HG03439 (cell line): ENCODE measurements around the gene PIWIL4.

Experiments
- ATAC-seq: cut with Tn5 transposase; IDR thresholded peaks from one replicate; pipeline ENCODE4 v1.9.1; 2021; ENCODE audit warnings: mild to moderate bottlenecking, moderate library complexity; ENCODE audit not compliant: unreplicated experiment

PIWIL4 gene

DNA sequence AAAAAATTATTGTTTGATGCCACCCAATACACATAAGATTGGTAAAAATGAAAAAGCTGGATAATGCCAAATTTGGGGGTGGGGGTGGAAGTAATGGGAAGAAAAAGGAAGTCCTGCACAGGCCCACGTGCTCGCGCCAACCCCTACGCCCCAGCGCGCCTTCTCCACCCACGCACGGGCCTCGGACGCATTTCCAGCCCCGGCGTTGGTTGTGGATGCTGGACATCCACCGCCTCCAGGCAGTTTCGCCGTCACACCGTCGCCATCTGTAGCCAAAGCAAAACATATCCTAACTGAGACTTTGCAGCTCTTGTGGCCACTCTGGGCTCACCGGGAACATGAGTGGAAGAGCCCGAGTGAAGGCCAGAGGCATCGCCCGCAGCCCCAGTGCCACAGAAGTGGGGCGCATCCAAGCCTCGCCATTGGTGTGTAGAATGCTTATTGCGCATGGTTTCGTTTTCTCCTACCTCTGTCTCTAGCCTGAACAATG, at the start of gene PIWIL4:
Gene PIWIL4 (plus strand): TSS at position 188 of the 490 bp plus-strand sequence. CDS start 151 bp downstream, at position 339.
- ATAC-seq: no peak

DNA sequence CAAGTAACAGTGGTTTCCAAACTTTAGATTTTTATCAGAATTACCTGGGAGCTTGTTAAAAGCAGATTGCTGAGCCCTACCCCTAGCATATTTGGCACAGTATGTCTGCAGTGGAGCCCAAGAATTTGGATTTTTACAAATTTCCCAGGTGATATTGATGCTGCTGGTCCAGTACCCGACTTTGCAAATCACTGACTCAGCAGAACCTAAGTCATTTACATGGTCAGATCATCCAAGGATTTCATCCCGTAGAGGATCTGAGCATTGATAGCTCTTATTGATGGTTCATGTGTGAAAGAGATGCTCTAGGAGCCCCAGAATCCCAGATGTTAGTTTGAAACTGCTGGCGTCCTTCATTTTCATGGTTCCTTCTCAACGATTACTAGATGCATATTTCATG, 48.9 kb upstream of the PIWIL4 start:
- ATAC-seq: no peak

DNA sequence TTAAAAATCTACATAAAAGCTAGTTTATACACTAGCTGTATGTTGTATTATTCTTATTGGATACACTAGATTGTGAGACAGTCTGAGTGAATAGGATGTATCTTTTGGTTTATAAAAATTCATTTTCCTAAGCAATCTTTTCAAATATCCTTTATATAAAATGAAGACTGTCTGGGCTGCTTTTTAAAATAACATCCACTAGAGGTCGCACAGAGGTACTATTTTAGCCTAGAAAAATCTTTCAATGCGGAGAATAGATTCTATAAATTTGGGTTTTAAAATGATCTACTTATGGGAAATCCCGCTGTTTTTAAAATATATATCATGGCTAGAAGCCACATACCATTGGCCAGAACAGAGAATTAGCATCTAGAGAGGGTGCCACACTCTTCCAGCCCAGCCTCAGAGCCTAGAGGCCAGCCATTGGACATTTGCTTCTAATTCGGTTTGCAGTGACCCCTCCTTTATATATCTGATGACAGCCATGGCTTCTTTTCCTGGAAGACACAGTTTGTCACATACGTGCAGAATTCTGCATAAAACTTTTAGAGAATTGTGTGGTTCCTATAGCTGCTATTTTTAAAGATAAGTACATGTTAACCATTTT, 47.6 kb upstream of the PIWIL4 start:
- ATAC-seq: no peak

DNA sequence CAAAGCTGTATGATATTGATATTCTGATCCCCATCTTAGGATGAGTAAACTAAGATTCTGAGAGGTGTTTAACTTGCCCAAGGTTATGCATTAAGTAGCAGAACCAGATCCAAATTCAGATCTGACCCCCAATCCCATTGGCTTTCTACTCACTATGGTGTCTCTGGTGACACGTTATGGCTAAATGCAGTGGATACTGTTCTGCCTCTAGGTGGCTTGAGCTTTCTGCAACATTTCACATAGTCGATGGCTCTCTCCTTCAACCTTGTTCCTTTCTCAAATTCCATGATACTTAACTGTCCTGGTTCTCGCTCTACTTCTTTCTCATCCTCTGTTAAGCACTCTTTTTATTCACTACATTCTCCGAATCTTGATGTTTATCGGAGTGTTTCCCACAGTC, 45.5 kb upstream of the PIWIL4 start:
- ATAC-seq: no peak

DNA sequence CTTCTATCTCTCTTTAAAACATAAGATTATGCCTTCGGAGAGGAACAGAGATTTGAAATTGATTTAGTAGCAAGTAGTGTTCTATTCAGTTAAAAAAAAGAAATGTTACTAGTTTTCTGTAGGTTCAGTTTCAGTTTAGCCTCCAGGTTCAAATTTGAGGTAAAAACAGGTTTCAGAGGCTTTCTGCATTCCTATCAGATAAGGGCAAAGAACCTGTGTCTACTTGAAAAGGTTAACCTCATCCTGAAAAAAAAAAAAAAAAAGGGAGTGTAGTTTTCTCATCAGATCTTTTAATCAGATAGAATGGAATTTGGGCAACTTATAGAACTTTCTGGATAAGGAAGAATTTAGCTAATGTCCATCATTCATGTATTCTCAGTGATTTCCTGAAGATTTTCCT, 42.8 kb upstream of the PIWIL4 start:
- no peak for ATAC-seq

DNA sequence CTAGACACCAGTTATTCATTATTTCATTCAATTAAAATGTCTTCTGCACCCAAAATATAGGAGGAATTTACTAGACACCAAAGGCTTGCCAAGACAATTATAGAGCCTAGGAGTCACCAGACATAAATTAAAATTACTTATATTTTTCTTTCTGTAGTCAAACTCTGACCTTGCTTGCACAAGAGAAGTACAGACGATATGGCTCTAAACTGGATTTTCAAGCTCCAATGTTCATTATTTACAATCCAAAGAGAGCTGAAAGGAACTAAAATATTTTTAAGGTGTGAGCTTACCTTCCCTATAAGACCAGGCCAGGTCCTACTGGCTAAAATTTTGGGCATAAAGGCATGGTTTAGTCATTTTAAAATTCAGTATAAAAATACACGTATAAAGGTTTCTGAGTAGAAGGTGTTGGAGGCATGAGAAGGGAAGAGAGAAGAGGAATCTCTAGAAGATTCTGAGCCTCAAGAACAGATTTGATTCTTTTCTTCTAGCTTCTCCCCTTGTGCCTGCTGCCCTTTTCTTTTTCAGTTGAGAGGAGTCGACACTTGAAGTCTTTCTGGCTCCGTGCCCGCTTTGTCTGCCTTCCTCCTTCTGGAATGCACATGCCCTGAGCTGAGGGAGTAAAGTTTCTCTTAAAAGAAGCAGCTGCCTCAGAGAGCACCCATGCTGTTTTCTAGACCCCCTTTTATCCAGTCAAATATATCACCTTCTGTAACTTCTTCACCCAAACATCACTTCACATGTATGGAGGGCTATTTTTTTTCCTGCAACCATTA, 41.4 kb upstream of the PIWIL4 start:
- ATAC-seq: no peak

DNA sequence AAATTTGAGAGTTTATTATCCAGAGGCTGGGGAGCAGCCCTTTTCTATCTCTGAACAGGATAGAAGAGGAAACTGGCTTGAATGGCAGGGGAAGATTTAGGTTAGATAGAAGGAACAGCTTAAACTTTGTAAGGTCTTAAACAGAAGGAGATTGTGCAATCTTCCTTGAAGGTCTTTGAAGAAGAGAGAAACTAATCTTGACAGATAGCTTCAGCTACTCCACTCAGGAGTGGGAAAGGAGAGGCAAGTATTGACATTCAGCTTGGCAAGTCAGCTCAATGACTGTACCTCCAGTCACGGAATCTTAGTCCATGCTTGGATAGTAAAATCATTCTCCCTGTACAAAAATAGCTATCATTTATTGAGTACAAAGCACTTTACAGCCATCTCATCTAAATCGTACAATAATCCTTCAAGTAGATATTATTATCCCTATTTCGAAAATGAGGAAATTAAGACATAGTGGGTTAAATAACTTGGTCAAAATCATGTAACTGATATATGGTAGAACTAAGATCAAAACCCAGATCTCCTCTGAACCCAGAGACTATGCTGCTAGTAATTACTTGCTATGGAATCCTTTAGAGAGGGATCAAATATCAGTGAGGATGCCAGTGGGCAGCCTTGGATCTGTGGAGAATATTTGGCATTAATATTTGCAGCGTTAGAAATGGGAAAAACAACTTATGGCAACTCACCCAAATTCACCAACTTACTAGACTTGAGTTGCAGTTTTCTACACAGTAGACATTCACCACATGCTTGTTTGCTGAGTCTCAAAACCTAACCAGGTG, 40.3 kb upstream of the PIWIL4 start:
- ATAC-seq: no peak

DNA sequence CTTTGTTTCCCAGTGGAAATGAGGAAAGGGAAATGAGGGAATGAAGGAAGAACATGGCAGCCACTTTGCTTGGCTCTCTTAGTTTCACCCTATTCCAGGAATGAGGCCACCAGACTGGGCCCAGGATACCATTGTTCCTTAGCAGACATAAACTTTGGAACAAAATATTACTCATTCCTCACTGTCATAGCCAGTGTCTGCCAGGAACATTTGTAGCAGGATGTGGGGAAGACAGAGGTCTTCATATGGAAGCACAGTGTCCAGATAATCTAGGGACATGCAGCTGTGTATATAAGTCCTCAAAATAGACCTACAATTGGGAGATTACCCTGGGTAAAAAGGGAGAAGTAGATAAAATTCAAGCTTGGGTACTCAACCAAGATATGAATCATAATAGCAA, 38.6 kb upstream of the PIWIL4 start:
- ATAC-seq: no peak

DNA sequence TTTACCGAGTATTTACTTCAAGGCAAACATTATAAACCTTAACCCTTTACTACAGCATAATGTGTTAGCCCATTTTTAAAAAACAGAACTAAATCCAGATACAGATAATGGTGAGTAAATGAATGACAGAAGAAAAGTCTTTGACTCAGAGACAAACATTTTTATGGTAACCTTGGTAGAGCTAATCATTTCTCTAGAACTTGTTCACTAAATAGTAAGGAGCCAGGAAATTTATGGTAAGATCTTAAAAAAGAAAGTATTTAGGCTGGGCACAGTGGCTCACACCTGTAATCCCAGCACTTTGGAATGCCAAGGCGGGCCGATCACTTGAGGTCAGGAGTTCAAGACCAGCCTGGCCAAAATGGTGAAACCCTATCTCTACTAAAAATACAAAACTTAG, 35.0 kb upstream of the PIWIL4 start:
- no peak for ATAC-seq

DNA sequence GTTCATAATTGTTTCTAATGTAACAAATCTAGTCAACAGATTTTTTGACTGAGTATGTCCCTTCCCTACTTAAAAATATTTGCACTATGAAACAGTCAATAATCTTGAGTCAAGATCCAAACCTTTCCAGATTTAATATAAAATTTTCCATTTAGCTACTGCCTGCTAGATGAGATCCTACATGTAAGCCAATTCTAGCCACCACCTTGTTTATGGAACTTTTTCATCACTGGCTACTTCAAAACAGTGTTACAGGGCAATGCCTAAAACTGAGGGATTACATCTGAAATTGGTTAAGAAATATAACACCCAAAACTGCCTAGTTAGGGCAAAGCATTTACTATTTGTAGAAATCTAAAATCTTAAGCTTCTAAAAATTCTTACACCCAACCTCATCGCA, 34.0 kb upstream of the PIWIL4 start:
- ATAC-seq: no peak

DNA sequence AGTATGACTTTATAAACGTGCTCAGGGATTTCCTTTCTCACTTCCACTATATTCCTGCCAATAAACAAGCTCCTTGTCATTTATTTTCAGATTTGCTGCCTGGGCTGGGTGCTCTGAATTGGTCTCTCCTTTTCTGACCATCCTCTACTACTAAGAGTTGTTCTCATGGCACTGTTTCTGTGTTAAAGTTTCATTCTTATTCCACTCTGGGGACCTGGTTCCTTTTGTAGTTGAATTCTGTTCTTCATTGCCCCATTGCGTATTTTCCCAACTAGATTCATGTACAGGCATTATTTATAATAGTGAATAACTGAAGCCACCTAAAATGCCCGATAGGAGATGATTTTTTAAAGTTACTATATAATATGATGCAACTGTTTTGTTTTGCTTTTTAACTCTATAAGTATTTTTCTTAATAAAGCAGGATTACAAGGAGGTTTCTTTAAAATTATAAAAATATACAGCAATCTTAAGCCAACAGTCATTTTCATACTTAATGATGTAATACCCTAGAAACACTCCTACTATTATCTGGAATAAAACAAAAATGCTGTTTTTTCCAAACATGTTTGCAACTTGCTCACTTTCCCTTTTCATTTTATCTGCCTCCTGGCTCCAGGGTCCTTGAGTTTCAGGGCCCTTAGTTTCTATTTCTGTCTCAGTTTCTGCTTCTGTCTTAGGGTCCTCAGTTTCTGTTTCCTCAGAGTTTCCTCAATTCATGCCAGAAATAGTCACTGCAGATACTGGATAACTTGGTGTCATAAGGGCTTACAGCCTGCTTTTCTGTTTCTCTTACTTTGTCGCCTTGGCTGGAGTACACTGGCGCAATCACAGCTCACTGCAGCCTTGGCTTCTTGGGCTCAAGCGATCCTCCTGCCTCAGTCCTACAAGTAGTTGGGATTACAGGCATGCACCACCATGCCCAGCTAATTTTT, 33.2 kb upstream of the PIWIL4 start:
- no peak for ATAC-seq

DNA sequence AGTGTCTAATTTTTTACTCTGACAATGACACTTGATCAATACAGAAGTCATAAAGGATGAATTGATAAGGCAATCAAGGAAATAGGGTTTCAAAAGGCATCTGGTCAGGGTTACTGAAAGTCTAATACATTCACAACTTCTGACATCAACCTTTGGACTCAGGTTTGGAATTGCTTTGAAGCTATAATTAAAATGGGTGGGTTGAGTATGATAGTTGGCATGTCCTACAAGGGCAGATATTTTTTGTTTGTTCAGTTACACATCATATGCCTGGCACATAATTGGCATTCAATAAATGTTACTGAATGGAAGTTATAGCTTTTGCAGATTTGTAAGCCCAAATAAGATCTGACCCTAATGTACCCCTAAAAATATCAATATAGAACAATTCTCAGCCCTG, 30.8 kb upstream of the PIWIL4 start:
- no peak for ATAC-seq

DNA sequence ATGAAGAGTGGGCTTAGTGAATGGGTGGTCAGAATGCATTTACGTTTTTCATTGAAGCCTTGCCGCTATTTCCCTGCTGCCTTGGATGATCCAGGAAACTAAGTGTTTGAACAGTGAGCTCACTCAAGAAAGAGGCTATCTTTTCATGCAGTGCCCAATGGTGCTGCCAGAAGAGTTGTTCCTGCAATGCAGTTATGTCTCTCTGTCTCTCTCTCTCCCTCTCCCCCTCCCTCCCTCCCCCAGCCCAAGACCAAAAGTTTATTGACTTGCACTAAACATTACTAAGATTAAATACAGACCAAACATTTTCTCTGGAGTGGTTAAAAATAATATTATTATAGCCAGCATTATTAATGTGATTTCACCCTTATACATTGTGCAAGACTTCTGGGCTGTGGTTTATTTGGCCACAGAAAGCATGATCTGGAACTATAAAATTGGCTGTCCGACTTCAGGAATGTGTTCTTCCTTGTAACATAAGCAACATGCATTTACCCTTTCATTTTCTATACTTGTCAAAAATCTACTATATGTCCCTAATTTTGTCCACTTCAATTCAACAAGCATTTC, 30.1 kb upstream of the PIWIL4 start:
- no peak for ATAC-seq

DNA sequence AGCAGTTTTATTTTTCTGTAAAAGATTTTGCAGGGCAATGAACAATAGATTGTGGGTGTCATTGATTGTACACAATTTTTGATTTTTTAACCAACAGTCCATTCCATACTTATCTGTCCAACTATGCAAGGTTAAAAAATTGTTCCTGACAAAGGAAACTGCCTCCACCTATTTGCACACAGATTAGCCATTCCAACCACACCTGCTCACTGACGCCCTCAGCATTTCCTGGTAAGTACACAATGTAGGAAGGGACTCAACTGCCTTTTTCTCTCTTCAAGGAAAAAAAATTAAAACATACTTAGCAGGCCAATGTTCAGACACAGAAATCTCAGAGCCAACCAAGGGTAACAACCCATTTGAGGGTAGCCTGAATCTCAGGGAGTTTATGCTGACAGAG, 27.7 kb upstream of the PIWIL4 start:
- no peak for ATAC-seq

DNA sequence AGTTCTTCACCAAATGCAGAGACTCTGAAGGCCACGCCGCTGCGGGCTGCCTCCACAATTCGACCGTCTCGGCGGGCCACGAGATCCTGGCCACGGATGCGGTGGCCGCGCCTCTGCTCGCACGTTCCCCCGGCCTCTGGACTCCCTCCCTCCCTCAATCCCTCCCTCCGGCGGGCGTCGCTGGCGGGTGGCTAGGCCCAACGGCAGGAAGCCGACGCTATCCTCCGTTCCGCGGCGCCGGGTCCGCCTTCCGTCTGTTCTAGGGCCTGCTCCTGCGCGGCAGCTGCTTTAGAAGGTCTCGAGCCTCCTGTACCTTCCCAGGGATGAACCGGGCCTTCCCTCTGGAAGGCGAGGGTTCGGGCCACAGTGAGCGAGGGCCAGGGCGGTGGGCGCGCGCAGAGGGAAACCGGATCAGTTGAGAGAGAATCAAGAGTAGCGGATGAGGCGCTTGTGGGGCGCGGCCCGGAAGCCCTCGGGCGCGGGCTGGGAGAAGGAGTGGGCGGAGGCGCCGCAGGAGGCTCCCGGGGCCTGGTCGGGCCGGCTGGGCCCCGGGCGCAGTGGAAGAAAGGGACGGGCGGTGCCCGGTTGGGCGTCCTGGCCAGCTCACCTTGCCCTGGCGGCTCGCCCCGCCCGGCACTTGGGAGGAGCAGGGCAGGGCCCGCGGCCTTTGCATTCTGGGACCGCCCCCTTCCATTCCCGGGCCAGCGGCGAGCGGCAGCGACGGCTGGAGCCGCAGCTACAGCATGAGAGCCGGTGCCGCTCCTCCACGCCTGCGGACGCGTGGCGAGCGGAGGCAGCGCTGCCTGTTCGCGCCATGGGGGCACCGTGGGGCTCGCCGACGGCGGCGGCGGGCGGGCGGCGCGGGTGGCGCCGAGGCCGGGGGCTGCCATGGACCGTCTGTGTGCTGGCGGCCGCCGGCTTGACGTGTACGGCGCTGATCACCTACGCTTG, 23.2 kb upstream of the PIWIL4 start, which contains the start of gene FUT4:
Gene FUT4 (plus strand): TSS at position 227 of the 951 bp plus-strand sequence. CDS start 213 bp downstream, at position 440.
- ATAC-seq: peak; percentile 92

DNA sequence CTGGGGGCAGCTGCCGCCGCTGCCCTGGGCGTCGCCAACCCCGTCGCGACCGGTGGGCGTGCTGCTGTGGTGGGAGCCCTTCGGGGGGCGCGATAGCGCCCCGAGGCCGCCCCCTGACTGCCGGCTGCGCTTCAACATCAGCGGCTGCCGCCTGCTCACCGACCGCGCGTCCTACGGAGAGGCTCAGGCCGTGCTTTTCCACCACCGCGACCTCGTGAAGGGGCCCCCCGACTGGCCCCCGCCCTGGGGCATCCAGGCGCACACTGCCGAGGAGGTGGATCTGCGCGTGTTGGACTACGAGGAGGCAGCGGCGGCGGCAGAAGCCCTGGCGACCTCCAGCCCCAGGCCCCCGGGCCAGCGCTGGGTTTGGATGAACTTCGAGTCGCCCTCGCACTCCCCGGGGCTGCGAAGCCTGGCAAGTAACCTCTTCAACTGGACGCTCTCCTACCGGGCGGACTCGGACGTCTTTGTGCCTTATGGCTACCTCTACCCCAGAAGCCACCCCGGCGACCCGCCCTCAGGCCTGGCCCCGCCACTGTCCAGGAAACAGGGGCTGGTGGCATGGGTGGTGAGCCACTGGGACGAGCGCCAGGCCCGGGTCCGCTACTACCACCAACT, 22.4 kb upstream of the PIWIL4 start:
- no peak for ATAC-seq

DNA sequence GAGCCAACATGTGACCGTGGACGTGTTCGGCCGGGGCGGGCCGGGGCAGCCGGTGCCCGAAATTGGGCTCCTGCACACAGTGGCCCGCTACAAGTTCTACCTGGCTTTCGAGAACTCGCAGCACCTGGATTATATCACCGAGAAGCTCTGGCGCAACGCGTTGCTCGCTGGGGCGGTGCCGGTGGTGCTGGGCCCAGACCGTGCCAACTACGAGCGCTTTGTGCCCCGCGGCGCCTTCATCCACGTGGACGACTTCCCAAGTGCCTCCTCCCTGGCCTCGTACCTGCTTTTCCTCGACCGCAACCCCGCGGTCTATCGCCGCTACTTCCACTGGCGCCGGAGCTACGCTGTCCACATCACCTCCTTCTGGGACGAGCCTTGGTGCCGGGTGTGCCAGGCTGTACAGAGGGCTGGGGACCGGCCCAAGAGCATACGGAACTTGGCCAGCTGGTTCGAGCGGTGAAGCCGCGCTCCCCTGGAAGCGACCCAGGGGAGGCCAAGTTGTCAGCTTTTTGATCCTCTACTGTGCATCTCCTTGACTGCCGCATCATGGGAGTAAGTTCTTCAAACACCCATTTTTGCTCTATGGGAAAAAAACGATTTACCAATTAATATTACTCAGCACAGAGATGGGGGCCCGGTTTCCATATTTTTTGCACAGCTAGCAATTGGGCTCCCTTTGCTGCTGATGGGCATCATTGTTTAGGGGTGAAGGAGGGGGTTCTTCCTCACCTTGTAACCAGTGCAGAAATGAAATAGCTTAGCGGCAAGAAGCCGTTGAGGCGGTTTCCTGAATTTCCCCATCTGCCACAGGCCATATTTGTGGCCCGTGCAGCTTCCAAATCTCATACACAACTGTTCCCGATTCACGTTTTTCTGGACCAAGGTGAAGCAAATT, 21.7 kb upstream of the PIWIL4 start:
- ATAC-seq: no peak

DNA sequence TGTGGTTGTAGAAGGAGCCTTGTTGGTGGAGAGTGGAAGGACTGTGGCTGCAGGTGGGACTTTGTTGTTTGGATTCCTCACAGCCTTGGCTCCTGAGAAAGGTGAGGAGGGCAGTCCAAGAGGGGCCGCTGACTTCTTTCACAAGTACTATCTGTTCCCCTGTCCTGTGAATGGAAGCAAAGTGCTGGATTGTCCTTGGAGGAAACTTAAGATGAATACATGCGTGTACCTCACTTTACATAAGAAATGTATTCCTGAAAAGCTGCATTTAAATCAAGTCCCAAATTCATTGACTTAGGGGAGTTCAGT, 21.1 kb upstream of the PIWIL4 start:
- ATAC-seq: no peak
